GM19035 (cell line): ENCODE results near the gene SRSF9.
A peak's percentile ranks its signal among the peaks of the same experiment; 100 is the strongest.
"Not testable (repeated sequence)": the region's sequence is repeated elsewhere in the genome, so short reads cannot be mapped to it uniquely, and the experiment has no call there.

ENCODE experiments used
- ATAC-seq: cut with Tn5 transposase; IDR thresholded peaks from one replicate; pipeline ENCODE4 v1.9.1; 2021; ENCODE audit not compliant: unreplicated experiment

The SRSF9 gene

GRCh38 chr12:120469450-120470149, at the start of gene SRSF9:
Gene SRSF9 (minus strand): TSS chr12:120469748. CDS start chr12:120469609, 139 bp downstream.
- peak; percentile 80 for ATAC-seq

DNA sequence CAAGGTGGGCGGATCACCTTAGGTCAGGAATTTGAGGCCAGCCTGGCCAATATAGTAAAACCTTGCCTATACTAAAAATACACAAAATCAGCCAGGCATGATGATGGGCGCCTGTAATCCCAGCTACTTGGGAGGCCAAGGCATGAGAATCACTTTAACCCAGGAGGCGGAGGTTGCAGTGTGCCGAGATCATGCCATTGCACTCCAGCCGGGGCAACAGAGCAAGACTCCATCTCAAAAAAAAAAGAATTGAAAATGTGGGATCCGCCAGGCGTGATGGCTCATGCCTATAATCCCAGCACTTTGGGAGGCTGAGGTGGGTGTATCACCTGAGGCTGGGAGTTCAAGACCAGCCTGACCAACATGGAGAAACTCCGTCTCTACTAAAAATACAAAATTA, 49.8 kb upstream of the SRSF9 start:
- not testable (repeated sequence) for ATAC-seq

- ATAC-seq = no peak
Observed at GRCh38 chr12:120515496-120515895, 45.9 kb upstream of the SRSF9 start.

DNA sequence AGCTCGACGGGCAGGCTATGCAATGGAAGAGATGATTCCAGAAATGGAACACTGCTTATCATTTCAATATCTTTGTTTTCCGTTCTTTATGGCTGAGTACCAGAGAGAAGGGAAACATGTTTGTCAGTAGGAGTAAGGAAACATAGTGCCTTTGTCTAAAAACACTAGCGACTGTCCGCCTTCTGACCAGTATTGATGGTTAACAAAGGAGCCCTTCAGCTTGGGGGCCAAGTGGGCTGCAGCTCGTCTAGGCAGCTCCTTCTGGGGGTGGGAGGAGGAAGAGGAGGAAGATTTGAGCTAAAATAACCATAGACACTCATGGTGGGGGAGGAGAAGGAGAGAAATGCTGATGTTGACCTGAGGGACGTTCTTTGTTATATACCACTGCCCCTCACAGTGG, 44.5 kb upstream of the SRSF9 start:
- ATAC-seq = no peak

GRCh38 chr12:120508537-120508936, 39.0 kb upstream of the SRSF9 start:
- ATAC-seq = no peak

- ATAC-seq = no peak
Observed at GRCh38 chr12:120504587-120504986, 35.0 kb upstream of the SRSF9 start.

GRCh38 chr12:120500581-120500980, 31.0 kb upstream of the SRSF9 start:
- no peak for ATAC-seq

- ATAC-seq = no peak
Observed at GRCh38 chr12:120498870-120499515, 29.4 kb upstream of the SRSF9 start.

GRCh38 chr12:120497524-120498150, 28.1 kb upstream of the SRSF9 start:
- no peak for ATAC-seq

GRCh38 chr12:120496413-120497340, 27.1 kb upstream of the SRSF9 start:
- peak; percentile 8 for ATAC-seq

DNA sequence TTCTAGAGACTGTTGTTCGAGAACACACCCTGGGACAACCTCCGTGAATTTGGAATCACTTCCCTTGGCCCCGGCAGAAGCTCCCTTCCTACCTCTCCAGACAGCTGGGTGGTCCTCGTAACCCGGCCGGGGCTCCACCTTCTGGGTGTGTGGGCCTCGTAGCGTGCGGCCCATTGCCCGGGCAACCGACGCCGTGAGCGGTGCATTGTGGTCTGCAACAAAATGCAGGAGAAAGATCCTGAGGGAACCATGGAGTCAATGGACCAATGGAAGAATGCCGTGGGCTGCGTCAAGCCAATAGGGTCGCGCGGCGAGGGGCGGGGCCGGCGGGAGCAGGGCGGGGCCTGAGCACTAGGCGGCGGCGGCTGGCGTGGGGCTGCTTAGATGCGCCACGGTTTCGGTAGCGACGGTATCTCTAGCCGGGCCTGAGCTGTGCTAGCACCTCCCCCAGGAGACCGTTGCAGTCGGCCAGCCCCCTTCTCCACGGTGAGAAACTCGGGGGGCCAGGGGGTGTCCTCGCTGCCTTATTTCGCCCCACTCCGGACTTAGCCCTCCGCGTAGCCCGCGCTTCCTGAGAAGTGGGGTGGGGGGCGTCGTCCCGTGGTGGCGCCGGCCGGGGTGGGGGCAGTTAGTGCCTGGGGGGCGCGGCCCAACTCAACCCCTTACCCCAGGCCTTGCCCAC, 26.3 kb upstream of the SRSF9 start, which contains the start of gene DYNLL1:
Gene DYNLL1, plus strand, starts transcription at position 383 of the 682 bp plus-strand sequence. CDS start 309 bp downstream, outside the sequence.
- peak; percentile 93 for ATAC-seq

DNA sequence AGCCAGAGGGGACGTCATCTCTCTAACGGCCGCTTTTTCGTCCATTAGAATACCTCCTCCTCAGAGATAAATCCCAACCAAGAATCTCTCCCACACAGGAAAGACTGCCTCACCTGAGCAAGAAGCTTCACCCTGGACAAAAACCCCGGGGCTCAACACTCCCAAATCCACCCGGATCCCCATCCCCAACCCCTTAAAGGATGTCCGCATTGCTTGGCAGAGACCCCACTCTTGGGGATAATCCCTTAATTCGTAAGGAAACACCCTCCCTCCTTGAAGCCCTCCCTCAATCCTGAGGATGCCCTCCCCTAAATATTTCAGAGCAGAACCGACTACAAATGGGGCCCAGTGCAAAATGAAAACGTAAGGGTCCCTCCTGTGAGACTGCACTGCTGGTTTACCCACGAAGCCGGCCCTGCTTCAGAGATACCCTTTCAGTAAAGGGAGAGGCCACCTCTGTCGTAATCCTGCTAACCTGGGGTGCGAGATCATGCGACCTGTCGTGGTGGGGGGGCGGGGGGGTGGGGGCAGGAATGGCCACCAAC, 25.7 kb upstream of the SRSF9 start:
- no peak for ATAC-seq

GRCh38 chr12:120490833-120491512, 21.4 kb upstream of the SRSF9 start:
- no peak for ATAC-seq

DNA sequence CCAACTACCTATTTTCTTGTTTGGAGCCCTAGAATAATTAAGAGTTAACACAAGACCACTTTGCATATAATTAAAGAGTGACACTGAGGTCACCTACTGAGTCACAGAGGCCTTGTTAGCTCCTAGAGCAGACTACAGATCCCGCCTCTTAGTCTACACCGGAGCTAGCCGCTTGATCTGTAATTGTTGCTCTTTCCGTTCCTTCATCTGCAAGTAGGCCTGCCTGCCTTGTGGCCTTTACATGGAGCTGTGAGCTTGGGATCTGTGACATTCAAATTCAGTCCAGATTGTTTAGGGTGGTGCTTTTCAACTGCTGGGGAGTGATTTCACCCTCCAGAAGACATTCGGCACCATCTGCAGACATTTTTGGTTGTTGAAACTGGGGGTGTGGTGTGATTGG, 20.8 kb upstream of the SRSF9 start:
- ATAC-seq = no peak

- no peak for ATAC-seq
Observed at GRCh38 chr12:120489018-120489417, 19.5 kb upstream of the SRSF9 start.

GRCh38 chr12:120488057-120488640, 18.6 kb upstream of the SRSF9 start:
- ATAC-seq = no peak

- not testable (repeated sequence) for ATAC-seq
Observed at GRCh38 chr12:120487552-120487951, 18.0 kb upstream of the SRSF9 start.

GRCh38 chr12:120485961-120486881, 16.7 kb upstream of the SRSF9 start:
- no peak for ATAC-seq
